ENCODE data around the gene ZNF574.

- TF ChIP-seq EZH2 (IDR thresholded peaks at IDR 0.05; ENCODE audit: low read length, missing control alignments) = no peak
- TF ChIP-seq CTCF (conservative IDR thresholded peaks at IDR 0.05 in 1 of 2, IDR thresholded peaks at IDR 0.05 in 1 of 2; ENCODE audit: low read depth in 1 of 2, low read length in 2 of 2) = no peak
Measured at GRCh38 chr19:42065051-42065450, 10.9 kb upstream of the ZNF574 start.

Data from fibroblast of lung (primary cell).